HG03565 (cell line): ENCODE data around the gene PSMD14.

Source experiments
- ATAC-seq: cut with Tn5 transposase; IDR thresholded peaks from one replicate; pipeline ENCODE4 v1.9.1; 2021; ENCODE audit warnings: mild to moderate bottlenecking, moderate library complexity; ENCODE audit not compliant: unreplicated experiment

Gene PSMD14

GRCh38 chr2:161438598-161438997 lies 130.4 kb downstream of the PSMD14 start:
- ATAC-seq: no peak

DNA sequence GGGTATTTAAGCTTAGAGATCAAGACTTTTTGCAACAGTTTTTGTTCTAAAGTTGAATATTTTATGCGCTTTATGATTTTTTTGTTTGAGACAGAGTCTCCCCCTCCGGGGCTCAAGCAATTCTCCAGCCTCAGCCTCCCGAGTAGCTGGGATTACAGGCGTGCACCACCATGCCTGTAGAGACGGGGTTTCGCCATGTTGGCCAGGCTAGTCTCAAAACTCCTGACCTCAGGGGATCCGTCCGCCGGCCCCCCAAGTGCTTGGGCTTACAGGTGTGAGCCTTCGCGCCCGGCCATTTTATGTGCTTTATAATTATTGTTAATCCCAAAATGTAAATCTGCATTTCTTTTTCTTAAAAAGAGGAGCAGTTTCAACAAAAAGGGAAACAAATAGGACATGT lies 136.9 kb downstream of the PSMD14 start:
- no peak for ATAC-seq

- ATAC-seq: no peak
These were observed 140.2 kb downstream of the PSMD14 start for GRCh38 chr2:161448431-161448830.
